A549 (cell line): Measurements from ENCODE around the gene SYNC.
"Not testable (repeated sequence)": the region's sequence is repeated elsewhere in the genome, so short reads cannot be mapped to it uniquely, and the experiment has no call there.

Source experiments
- CBX2 ChIP-seq: fragments of 200-600 bp; sonication (generic); IDR thresholded peaks from 2 replicates; pipeline ENCODE4 v1.6.1; 2016; ENCODE audit warnings: low read depth, mild to moderate bottlenecking, borderline replicate concordance
- CBX8 ChIP-seq: fragments of 200-600 bp; sonication (generic); IDR thresholded peaks from 2 replicates; pipeline ENCODE4 v1.6.1; 2016
- CTCF ChIP-seq: fragments of >200 bp; sonication (Bioruptor Twin); formaldehyde crosslinking; IDR thresholded peaks from 3 replicates; pipeline ENCODE4 v1.5.1; 2016
- POLR2A ChIP-seq: IDR thresholded peaks from 2 replicates; pipeline ENCODE4 v1.6.1; 2012; ENCODE audit warnings: mild to moderate bottlenecking, low read length
- USF2 ChIP-seq: fragments of 450-650 bp; IDR thresholded peaks from 2 replicates; pipeline ENCODE4 v1.6.1; 2014; ENCODE audit warnings: antibody characterized with exemption

- TF ChIP-seq CBX2, USF2, CTCF, POLR2A, CBX8: not testable (repeated sequence)
These were observed 5.6 kb downstream of the SYNC start for GRCh38 chr1:32696996-32697395.
